Activated CD8-positive, alpha-beta memory T cell treated with anti-CD3 and anti-CD28 coated beads, Interleukin-2, amount 50 U/mL, for 4 hours (primary cell): ENCODE results near the gene PLOD2.

Experiments
- DNase-seq: peaks from one replicate; pipeline ENCODE4 v3.0.0-alpha.2; 2020

Gene PLOD2

GRCh38 chr3:146160964-146161662, at the start of gene PLOD2:
TSS of gene PLOD2 (minus strand) at chr3:146161184. CDS start at chr3:146160989, 195 bp downstream.
- DNase-seq = no peak

GRCh38 chr3:146209371-146209770, 48.4 kb upstream of the PLOD2 start:
- no peak for DNase-seq

GRCh38 chr3:146203776-146204175, 42.8 kb upstream of the PLOD2 start:
- no peak for DNase-seq

- no peak for DNase-seq
Measured at GRCh38 chr3:146200461-146201220, 39.7 kb upstream of the PLOD2 start.

GRCh38 chr3:146199762-146200161, 38.8 kb upstream of the PLOD2 start:
- no peak for DNase-seq

- no peak for DNase-seq
Measured at GRCh38 chr3:146196789-146197188, 35.8 kb upstream of the PLOD2 start.

- DNase-seq = no peak
Measured at GRCh38 chr3:146195605-146196004, 34.6 kb upstream of the PLOD2 start.

- DNase-seq = no peak
Measured at GRCh38 chr3:146195030-146195429, 34.0 kb upstream of the PLOD2 start.

- no peak for DNase-seq
Measured at GRCh38 chr3:146191051-146191450, 30.1 kb upstream of the PLOD2 start.

GRCh38 chr3:146189519-146190173, 28.7 kb upstream of the PLOD2 start:
- DNase-seq = no peak

GRCh38 chr3:146187334-146187950, 26.5 kb upstream of the PLOD2 start:
- no peak for DNase-seq

- DNase-seq = no peak
Measured at GRCh38 chr3:146184241-146185015, 23.4 kb upstream of the PLOD2 start.

GRCh38 chr3:146181216-146181615, 20.2 kb upstream of the PLOD2 start:
- no peak for DNase-seq

GRCh38 chr3:146180376-146180775, 19.4 kb upstream of the PLOD2 start:
- no peak for DNase-seq

- no peak for DNase-seq
Measured at GRCh38 chr3:146178006-146178689, 17.2 kb upstream of the PLOD2 start.

GRCh38 chr3:146177519-146177918, 16.5 kb upstream of the PLOD2 start:
- DNase-seq = no peak

GRCh38 chr3:146177072-146177471, 16.1 kb upstream of the PLOD2 start:
- no peak for DNase-seq

- DNase-seq = no peak
Measured at GRCh38 chr3:146172586-146172985, 11.6 kb upstream of the PLOD2 start.

GRCh38 chr3:146170591-146170990, 9.6 kb upstream of the PLOD2 start:
- no peak for DNase-seq

GRCh38 chr3:146169891-146170290, 8.9 kb upstream of the PLOD2 start:
- no peak for DNase-seq

GRCh38 chr3:146166826-146167225, 5.8 kb upstream of the PLOD2 start:
- DNase-seq = no peak

- no peak for DNase-seq
Measured at GRCh38 chr3:146166415-146166821, 5.4 kb upstream of the PLOD2 start.
